ENCODE data around the gene DHRS7B.

DNA sequence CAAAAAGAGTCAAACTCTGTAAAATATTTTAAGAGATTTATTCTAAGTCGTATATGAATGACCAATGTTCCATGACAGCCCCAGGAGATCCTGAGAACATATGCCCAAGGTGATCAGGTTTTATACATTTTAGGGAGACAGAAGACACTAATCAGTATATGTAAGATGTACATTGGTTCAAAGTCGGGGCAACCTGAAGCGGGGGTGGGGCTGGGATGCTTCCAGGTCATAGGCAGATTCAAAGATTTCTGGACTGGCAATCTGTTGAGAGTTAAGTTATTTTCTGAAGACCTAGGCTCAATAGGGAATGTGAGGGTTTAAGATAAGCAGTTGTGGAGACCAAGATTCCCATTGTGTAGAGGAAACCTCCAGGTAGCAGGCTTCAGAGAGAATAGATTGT lies 20.4 kb upstream of the DHRS7B start:
- TF ChIP-seq, protein P1, sequence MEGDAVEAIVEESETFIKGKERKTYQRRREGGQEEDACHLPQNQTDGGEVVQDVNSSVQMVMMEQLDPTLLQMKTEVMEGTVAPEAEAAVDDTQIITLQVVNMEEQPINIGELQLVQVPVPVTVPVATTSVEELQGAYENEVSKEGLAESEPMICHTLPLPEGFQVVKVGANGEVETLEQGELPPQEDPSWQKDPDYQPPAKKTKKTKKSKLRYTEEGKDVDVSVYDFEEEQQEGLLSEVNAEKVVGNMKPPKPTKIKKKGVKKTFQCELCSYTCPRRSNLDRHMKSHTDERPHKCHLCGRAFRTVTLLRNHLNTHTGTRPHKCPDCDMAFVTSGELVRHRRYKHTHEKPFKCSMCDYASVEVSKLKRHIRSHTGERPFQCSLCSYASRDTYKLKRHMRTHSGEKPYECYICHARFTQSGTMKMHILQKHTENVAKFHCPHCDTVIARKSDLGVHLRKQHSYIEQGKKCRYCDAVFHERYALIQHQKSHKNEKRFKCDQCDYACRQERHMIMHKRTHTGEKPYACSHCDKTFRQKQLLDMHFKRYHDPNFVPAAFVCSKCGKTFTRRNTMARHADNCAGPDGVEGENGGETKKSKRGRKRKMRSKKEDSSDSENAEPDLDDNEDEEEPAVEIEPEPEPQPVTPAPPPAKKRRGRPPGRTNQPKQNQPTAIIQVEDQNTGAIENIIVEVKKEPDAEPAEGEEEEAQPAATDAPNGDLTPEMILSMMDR (conservative IDR thresholded peaks at IDR 0.05; ENCODE audit: low read depth, low read length): no peak
- TF ChIP-seq EZH2 (IDR thresholded peaks at IDR 0.05; ENCODE audit: borderline replicate concordance, low read depth, low read length, poor library complexity, severe bottlenecking): no peak

Measured in A673 (cell line).